Transverse colon (tissue), 4 donors: ENCODE measurements around the gene SH3TC2. TPM values are rescaled to one million over a fixed set of nuclear protein-coding genes. Genes with fewer than 3 reads are reported as not detected.

ENCODE experiments used
- DNase-seq: peaks from one replicate; pipeline ENCODE4 v3.0.0-alpha.2; 2019
- H3K27ac ChIP-seq, 4 donors: fragments of 200-600 bp; sonication (generic); 2 replicates each; pipeline ENCODE4 v1.5.1; 2016 to 2018; ENCODE audit warnings: inconsistent platforms in 4 of 4
- H3K27me3 ChIP-seq: fragments of 200-600 bp; sonication (generic); 2 replicates; pipeline ENCODE4 v1.5.1; 2017; ENCODE audit warnings: inconsistent platforms
- H3K36me3 ChIP-seq, 4 donors: fragments of 200-600 bp; sonication (generic); 2 replicates each; pipeline ENCODE4 v1.5.1; 2017 to 2019; ENCODE audit warnings: inconsistent platforms in 4 of 4
- H3K4me1 ChIP-seq, 4 donors: fragments of 200-600 bp; sonication (generic); 2 replicates each; pipeline ENCODE4 v1.5.1; 2017 to 2020; ENCODE audit warnings: inconsistent platforms in 4 of 4
- H3K4me3 ChIP-seq, 4 donors: fragments of 200-600 bp; sonication (generic); 1 replicate in 1 of 4; 2 replicates in 3 of 4; pipeline versions ENCODE4 v1.5.1 to v1.6.1; 2017 to 2019; ENCODE audit warnings: inconsistent platforms in 4 of 4
- H3K9me3 ChIP-seq, 2 donors: fragments of 200-600 bp; sonication (generic); 2 replicates each; pipeline ENCODE4 v1.5.1; 2017 to 2019; ENCODE audit warnings: inconsistent platforms in 2 of 2
- CTCF ChIP-seq, 5 experiments: fragments of 200-600 bp in 3 of 5; fragments of 450-650 bp in 2 of 5; sonication (generic) in 3 of 5; IDR thresholded peaks; 1 replicate in 2 of 5; 2 replicates in 3 of 5; pipeline ENCODE4 v1.5.1; 2016 to 2017; ENCODE audit warnings: antibody characterized with exemption in 5 of 5, inconsistent platforms in 3 of 5, mild to moderate bottlenecking in 2 of 5, moderate library complexity in 1 of 5
- EP300 ChIP-seq: sonication (generic); formaldehyde crosslinking; IDR thresholded peaks from one replicate; pipeline ENCODE4 v1.6.1; 2017; ENCODE audit warnings: antibody characterized with exemption, low read depth
- POLR2A ChIP-seq: fragments of 450-650 bp; IDR thresholded peaks from one replicate; pipeline ENCODE4 v1.6.1; 2016; ENCODE audit warnings: antibody characterized with exemption, mild to moderate bottlenecking, moderate library complexity
- POLR2AphosphoS5 ChIP-seq, 3 donors: sonication (generic); formaldehyde crosslinking; IDR thresholded peaks; one replicate each; pipeline ENCODE4 v1.6.1; 2016; ENCODE audit warnings: antibody characterized with exemption in 3 of 3
- WGBS, 2 donors: methylation state at CpG; one replicate each; pipeline ENCODE4 v1.1.5; 2018; ENCODE audit warnings: low coverage in 1 of 2; 5-methylcytosine and 5-hydroxymethylcytosine counted together
- in situ Hi-C, 4 donors: fragments of 200-750 bp; cut with MboI; loops; one replicate each; pipeline versions ENCODE4 v1.15.0 to v1.15.1; 2017; ENCODE audit warnings: low sequenced_read_pairs in 3 of 4, low pct_ligation_motif_present in 1 of 4, low pct_unique_long_range_greater_than_20kb in 1 of 4
- intact Hi-C: fragments of 100-400 bp; cut with DNase I; formaldehyde crosslinking; loops from one replicate; pipeline ENCODE4 v1.15.1; 2023; ENCODE audit warnings: low total_unique reads
- total RNA-seq, 4 donors: library from RNA; depleted of rRNA; stranded (reverse); fragments of >200 nt; gene quantifications; one replicate each; pipeline ENCODE4 v1.1.0, GENCODE V29; 2016

Gene SH3TC2
- total RNA-seq, 4 donors from 2014 or later = 0.55 to 1.6 (median 1.5) TPM; not detected in 1

- DNase-seq = no peak
- 79% methylated on average over 2 of the region's 2 CpGs; no CpG with 5 or more reads in 1 of the 2 donors for WGBS, 2 donors
- Histone ChIP-seq H3K9me3 (no peaks in the 10 kb centered on the region), H3K27me3 (no peaks in the 10 kb centered on the region), H3K4me1 (peaks cover 0 to 4% (median 0%) of the 10 kb centered on the region in 4 donors), H3K4me3 (no peak overlapping the region), H3K27ac (no peak overlapping the region), H3K36me3 (no peaks in the 10 kb centered on the region)
- TF ChIP-seq CTCF (IDR thresholded peaks at IDR 0.05) (no peak), EP300 (no peak), POLR2AphosphoS5 (IDR thresholded peaks at IDR 0.05) (no peak), POLR2A (no peak)
- intact Hi-C loops (no loop called here), in situ Hi-C loops (no loop called here)
These were observed 48.3 kb downstream of the SH3TC2 start for GRCh38 chr5:149014571-149015031.

- no peak overlapping the region for H3K4me3 ChIP-seq
- no peaks in the 10 kb centered on the region for H3K9me3 ChIP-seq
- WGBS, 2 donors = 66% methylated on average over 2 of the region's 2 CpGs; no CpG with 5 or more reads in 1 of the 2 donors
- in situ Hi-C loops = no loop called here
- no peak for DNase-seq
- no peaks in the 10 kb centered on the region for H3K36me3 ChIP-seq
- no peaks in the 10 kb centered on the region for H3K27me3 ChIP-seq
- intact Hi-C loops = no loop called here
- TF ChIP-seq CTCF (IDR thresholded peaks at IDR 0.05) (no peak), POLR2A (no peak), POLR2AphosphoS5 (IDR thresholded peaks at IDR 0.05) (no peak), EP300 (no peak)
- no peaks in the 10 kb centered on the region for H3K4me1 ChIP-seq
- H3K27ac ChIP-seq = no peak overlapping the region
These were observed 49.1 kb downstream of the SH3TC2 start for GRCh38 chr5:149013796-149014195.

GRCh38 chr5:149012350-149012749 is 50.5 kb downstream of the SH3TC2 start:
- no peak for TF ChIP-seq CTCF (IDR thresholded peaks at IDR 0.05)
- no peak for TF ChIP-seq EP300
- TF ChIP-seq POLR2AphosphoS5 (IDR thresholded peaks at IDR 0.05) = no peak
- TF ChIP-seq POLR2A = no peak
- in situ Hi-C loops (no loop called here), intact Hi-C loops (no loop called here)
- Histone ChIP-seq H3K27ac (no peak overlapping the region), H3K36me3 (no peaks in the 10 kb centered on the region), H3K4me1 (no peaks in the 10 kb centered on the region), H3K9me3 (no peaks in the 10 kb centered on the region), H3K4me3 (no peak overlapping the region), H3K27me3 (no peaks in the 10 kb centered on the region)
- WGBS, 2 donors = 90% methylated on average over 5 of the region's 5 CpGs; no CpG with 5 or more reads in 1 of the 2 donors
- DNase-seq = no peak

GRCh38 chr5:149011728-149012127 is 51.1 kb downstream of the SH3TC2 start:
- intact Hi-C loops = no loop called here
- no peaks in the 10 kb centered on the region for H3K4me1 ChIP-seq
- no peak for TF ChIP-seq POLR2AphosphoS5 (IDR thresholded peaks at IDR 0.05)
- no peak for TF ChIP-seq EP300
- TF ChIP-seq CTCF (IDR thresholded peaks at IDR 0.05) = no peak
- TF ChIP-seq POLR2A = no peak
- in situ Hi-C loops = no loop called here
- no peaks in the 10 kb centered on the region for H3K27me3 ChIP-seq
- 86 to 93% methylated on average over 2 of the region's 2 CpGs for WGBS, 2 donors
- no peak overlapping the region for H3K4me3 ChIP-seq
- no peak overlapping the region for H3K27ac ChIP-seq
- no peaks in the 10 kb centered on the region for H3K9me3 ChIP-seq
- H3K36me3 ChIP-seq = no peaks in the 10 kb centered on the region
- no peak for DNase-seq
